ENCODE results near the gene TMCO4.

DNA sequence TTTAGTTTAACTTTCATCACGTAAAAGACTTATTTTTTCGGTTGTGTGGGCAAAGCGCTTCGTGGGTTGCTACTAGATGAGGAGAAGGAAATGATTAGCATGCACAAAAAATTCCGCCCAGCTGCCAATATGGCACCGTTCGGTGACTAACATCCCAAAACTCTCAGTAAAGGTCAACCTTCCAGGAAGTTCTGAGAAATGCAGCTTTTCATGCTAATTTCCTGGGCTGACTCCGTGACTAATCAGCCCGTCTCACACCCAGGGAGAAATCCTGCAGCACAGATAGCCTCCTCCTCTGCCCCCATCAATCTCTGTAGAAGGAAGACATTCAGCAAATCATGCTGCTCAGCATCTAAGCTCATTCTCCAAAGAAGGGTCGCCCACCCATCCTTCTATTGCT, 34.1 kb downstream of the TMCO4 start:
- TF ChIP-seq EZH2 (IDR thresholded peaks at IDR 0.05; ENCODE audit: low read length, unreplicated experiment) = no peak
- TF ChIP-seq, protein P1, sequence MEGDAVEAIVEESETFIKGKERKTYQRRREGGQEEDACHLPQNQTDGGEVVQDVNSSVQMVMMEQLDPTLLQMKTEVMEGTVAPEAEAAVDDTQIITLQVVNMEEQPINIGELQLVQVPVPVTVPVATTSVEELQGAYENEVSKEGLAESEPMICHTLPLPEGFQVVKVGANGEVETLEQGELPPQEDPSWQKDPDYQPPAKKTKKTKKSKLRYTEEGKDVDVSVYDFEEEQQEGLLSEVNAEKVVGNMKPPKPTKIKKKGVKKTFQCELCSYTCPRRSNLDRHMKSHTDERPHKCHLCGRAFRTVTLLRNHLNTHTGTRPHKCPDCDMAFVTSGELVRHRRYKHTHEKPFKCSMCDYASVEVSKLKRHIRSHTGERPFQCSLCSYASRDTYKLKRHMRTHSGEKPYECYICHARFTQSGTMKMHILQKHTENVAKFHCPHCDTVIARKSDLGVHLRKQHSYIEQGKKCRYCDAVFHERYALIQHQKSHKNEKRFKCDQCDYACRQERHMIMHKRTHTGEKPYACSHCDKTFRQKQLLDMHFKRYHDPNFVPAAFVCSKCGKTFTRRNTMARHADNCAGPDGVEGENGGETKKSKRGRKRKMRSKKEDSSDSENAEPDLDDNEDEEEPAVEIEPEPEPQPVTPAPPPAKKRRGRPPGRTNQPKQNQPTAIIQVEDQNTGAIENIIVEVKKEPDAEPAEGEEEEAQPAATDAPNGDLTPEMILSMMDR (conservative IDR thresholded peaks at IDR 0.05; ENCODE audit: low read depth, low read length) = no peak
- TF ChIP-seq EZH2phosphoT487 (IDR thresholded peaks at IDR 0.05; ENCODE audit: borderline replicate concordance, low read length) = no peak
